Astrocyte of the spinal cord (primary cell): ENCODE results near the gene TLCD3B.

Experiments used
- DNase-seq: peaks from one replicate; pipeline ENCODE4 v3.0.0; 2011; ENCODE audit warnings: low read depth, low spot score
- H3K4me3 ChIP-seq: 2 replicates; pipeline ENCODE4 v1.5.1; 2011; ENCODE audit warnings: low read depth, mild to moderate bottlenecking, low read length, moderate library complexity
- CTCF ChIP-seq: IDR thresholded peaks from 2 replicates; pipeline ENCODE4 v1.5.1; 2012; ENCODE audit warnings: low read depth, mild to moderate bottlenecking, low read length, inconsistent platforms
- in situ Hi-C: cut with HindIII; loops from 2 replicates; pipeline ENCODE4 v1.10.0; 2017; ENCODE audit warnings: low sequenced_read_pairs

The TLCD3B gene

DNA sequence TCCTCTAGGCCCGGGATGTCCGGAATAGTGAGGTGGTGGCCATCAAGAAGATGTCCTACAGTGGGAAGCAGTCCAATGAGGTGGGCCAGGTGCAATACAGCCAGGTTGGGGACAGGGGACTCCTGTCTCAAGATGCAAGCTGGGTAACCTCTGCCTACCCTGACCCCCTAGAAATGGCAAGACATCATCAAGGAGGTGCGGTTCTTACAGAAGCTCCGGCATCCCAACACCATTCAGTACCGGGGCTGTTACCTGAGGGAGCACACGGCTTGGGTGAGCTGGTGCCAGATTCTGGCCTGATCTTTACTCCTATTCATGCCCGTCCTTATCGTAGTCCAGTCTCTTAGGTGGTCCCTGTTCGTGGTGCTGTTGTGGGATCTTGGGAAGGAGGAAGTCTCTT is 53.0 kb downstream of the TLCD3B start:
- no peak overlapping the region for H3K4me3 ChIP-seq
- TF ChIP-seq CTCF, result no peak
- DNase-seq, result no peak
- in situ Hi-C loops, result no loop called here

DNA sequence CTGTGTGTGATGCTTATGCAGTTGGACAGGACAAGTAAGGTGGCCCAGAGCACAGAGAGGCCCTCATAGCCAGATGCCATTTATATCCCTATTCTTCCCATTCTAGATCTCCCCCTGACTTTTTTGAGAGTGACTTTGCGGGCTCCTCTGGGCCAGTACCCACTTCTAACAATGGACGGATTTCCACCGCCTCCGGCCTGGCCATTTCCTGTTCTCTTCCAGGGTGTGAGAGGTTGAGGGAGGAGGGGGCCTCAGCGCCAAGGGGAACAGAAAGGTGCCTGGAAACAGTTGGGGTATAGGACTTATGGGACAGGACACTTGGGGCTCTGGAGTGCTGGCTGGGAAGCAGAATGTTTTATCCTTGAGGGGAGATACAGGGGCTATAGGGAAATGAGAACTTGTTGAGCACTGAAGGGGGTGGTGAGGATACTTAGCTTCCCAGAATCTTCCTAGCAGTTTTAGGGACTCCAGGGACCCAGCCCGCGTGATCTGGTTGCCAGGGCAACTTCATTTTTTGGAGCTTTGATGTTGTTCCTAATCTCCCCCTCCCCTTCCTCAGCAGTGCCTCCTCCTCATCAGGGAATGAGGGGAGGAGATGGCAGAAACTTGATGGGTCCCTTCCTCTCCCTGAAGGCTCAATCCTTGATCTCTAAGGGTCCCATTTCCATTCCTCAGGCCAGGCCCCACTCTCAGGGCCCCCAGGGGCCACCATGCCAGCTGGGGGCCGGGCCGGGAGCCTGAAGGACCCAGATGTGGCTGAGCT is 53.8 kb downstream of the TLCD3B start:
- DNase-seq, result no peak
- H3K4me3 ChIP-seq, result no peak overlapping the region
- in situ Hi-C loops, result no loop called here
- no peak for TF ChIP-seq CTCF

- peak overlapping the region; percentile 93 for H3K4me3 ChIP-seq
- TF ChIP-seq CTCF, result no peak
- no peak for DNase-seq
- in situ Hi-C loops, result no loop called here
Measured at GRCh38 chr16:29975811-29976511, 55.1 kb downstream of the TLCD3B start.

DNA sequence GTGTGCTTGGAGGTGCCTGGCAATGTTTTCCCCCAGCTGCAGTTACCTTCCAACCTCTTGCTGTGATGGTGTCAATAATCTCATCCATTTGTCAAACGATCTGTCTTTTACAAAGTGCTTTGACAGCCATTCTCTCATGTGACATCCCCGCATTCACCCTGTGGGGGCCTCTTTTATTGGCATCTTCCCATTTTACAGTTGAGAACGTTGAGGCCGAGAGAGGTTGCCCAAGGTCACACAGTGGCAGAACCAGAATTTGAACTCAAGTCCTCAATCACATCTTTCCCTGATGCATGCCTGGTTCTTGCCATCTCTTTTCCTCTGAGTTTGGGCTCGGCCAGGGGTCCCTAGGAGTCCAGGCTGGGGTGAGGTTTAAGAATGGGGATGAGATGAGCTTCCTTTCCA is 55.9 kb downstream of the TLCD3B start:
- no peak for TF ChIP-seq CTCF
- in situ Hi-C loops, result no loop called here
- DNase-seq, result no peak
- peak overlapping the region; percentile 93 for H3K4me3 ChIP-seq
